Hepatocyte (in vitro differentiated cells): ENCODE results near the gene SRPK2. TPM values are rescaled to one million over a fixed set of nuclear protein-coding genes. Genes with fewer than 3 reads are reported as not detected.

ENCODE experiments used
- DNase-seq: peaks from one replicate; pipeline ENCODE4 v3.0.0-alpha.2; 2016; ENCODE audit warnings: low spot score
- H2AFZ ChIP-seq: fragments of 200-600 bp; sonication (generic); 2 replicates; pipeline ENCODE4 v1.6.0; 2016; ENCODE audit warnings: antibody characterized with exemption, mild to moderate bottlenecking
- H3K27ac ChIP-seq: fragments of 200-600 bp; sonication (generic); 2 replicates; pipeline ENCODE4 v1.5.1; 2016; ENCODE audit warnings: mild to moderate bottlenecking
- H3K27me3 ChIP-seq: fragments of 200-600 bp; sonication (generic); 2 replicates; pipeline ENCODE4 v1.6.1; 2016
- H3K36me3 ChIP-seq: fragments of 200-600 bp; sonication (generic); replicated peaks from 2 replicates; pipeline ENCODE4 v1.5.1; 2016; ENCODE audit warnings: low read depth; ENCODE audit not compliant: insufficient read depth
- H3K4me1 ChIP-seq: fragments of 200-600 bp; sonication (generic); 2 replicates; pipeline ENCODE4 v1.5.1; 2016; ENCODE audit warnings: mild to moderate bottlenecking, moderate library complexity; ENCODE audit not compliant: insufficient read depth
- H3K4me2 ChIP-seq: fragments of 200-600 bp; sonication (generic); 2 replicates; pipeline ENCODE4 v1.6.0; 2016
- H3K4me3 ChIP-seq: fragments of 200-600 bp; sonication (generic); 2 replicates; pipeline ENCODE4 v1.5.1; 2016; ENCODE audit warnings: mild to moderate bottlenecking
- H3K79me2 ChIP-seq: fragments of 200-600 bp; sonication (generic); 2 replicates; pipeline ENCODE4 v1.6.0; 2017; ENCODE audit warnings: mild to moderate bottlenecking
- H3K9me2 ChIP-seq: fragments of 200-600 bp; sonication (generic); replicated peaks from 2 replicates; pipeline ENCODE4 v1.6.0; 2017; ENCODE audit warnings: mild to moderate bottlenecking; ENCODE audit not compliant: insufficient read depth
- H3K9me3 ChIP-seq: fragments of 200-600 bp; sonication (generic); 2 replicates; pipeline ENCODE4 v1.5.1; 2016; ENCODE audit warnings: low read depth, mild to moderate bottlenecking
- H4K20me1 ChIP-seq: fragments of 200-600 bp; sonication (generic); 2 replicates; pipeline ENCODE4 v1.6.0; 2016; ENCODE audit warnings: mild to moderate bottlenecking; ENCODE audit not compliant: insufficient read depth, poor library complexity, severe bottlenecking
- EZH2 ChIP-seq: fragments of 200-600 bp; sonication (generic); IDR thresholded peaks from 2 replicates; pipeline ENCODE4 v1.6.1; 2016; ENCODE audit warnings: antibody characterized with exemption, mild to moderate bottlenecking, borderline replicate concordance
- EZH2phosphoT487 ChIP-seq: fragments of 200-600 bp; sonication (generic); IDR thresholded peaks from one replicate; pipeline ENCODE4 v1.6.1; 2018; ENCODE audit warnings: antibody characterized with exemption, mild to moderate bottlenecking, low read depth, moderate library complexity; ENCODE audit not compliant: unreplicated experiment, severe bottlenecking
- WGBS: methylation state at CpG from one replicate; pipeline ENCODE4 v1.1.6; 2016; ENCODE audit warnings: low lambda C conversion rate; ENCODE audit errors: missing lambda C conversion rate; 5-methylcytosine and 5-hydroxymethylcytosine counted together
- polyA plus RNA-seq: library from polyadenylated mRNA; unstranded; fragments of >200 nt; fragmentation: Nextera tagmentation; extraction: Ambion mirVana; gene quantifications from 2 replicates; pipeline ENCODE4 v1.2.1, GENCODE V29; 2016
- total RNA-seq: library from RNA; depleted of rRNA; stranded (reverse); fragments of >200 nt; gene quantifications from 2 replicates; pipeline ENCODE4 v1.2.3, GENCODE V29; 2014
- TF ChIP-seq, protein P1 (sequence below): fragments of 200-600 bp; sonication (generic); IDR thresholded peaks from 2 replicates; pipeline ENCODE4 v1.5.1; 2016; ENCODE audit warnings: antibody characterized with exemption, mild to moderate bottlenecking; ENCODE audit not compliant: poor library complexity

SRPK2 gene
- total and polyA plus RNA-seq, 2 experiments from 2014 or later = 41.4 to 46.1 TPM

DNA sequence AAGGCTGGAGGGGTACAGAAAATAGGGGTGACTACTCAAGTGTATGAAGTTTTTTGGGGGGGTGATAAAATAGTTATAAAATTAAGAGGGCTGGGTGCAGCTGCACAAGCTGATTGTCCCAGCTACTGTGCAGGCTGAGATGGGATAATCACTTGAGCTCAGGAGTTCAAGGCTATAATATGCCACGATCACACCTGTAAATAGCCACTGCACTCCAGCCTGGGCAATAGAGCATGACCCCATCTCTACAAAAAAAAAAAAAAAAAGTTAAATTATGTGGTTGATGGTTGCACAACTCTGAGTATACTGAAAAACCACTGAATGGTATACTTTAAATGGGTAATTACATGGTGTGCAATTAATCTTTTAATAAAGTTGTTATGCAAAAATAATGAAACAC lies 172.9 kb downstream of the SRPK2 start:
- no peaks in the 10 kb centered on the region for H3K4me1 ChIP-seq
- 100% methylated on average over 1 of the region's 1 CpG for WGBS

DNA sequence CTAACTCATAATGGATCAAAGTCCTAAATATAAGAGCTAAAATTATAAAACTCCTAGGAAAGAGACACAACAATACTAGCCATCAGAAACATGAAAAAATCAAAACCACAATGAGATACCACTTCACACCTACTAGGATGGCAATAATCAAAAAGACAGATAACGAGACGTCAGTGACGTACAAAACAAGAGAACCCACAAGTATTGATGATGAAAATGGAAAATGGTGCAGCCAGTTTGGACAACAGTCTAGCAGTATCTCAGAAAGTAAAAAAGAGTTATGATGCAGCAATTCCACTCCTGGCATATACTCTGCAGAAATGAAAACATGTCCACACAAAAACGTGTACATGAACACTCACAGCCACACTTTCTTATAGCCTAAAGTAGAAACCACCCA lies 173.5 kb downstream of the SRPK2 start:
- WGBS = 92% methylated on average over 4 of the region's 4 CpGs
- no peak overlapping the region for H3K4me3 ChIP-seq
- H3K27me3 ChIP-seq = no peaks in the 10 kb centered on the region
- no peaks in the 10 kb centered on the region for H3K4me1 ChIP-seq
- DNase-seq = no peak
- peaks cover 88% of the 10 kb centered on the region for H3K79me2 ChIP-seq
- no peak overlapping the region for H3K4me2 ChIP-seq
- H3K9me3 ChIP-seq = no peaks in the 10 kb centered on the region
- H3K9me2 ChIP-seq = no peaks in the 10 kb centered on the region
- H3K36me3 ChIP-seq = no peaks in the 10 kb centered on the region
- H4K20me1 ChIP-seq = peaks cover 16% of the 10 kb centered on the region
- TF ChIP-seq EZH2 = no peak
- TF ChIP-seq EZH2phosphoT487 = no peak
- TF ChIP-seq, protein P1, sequence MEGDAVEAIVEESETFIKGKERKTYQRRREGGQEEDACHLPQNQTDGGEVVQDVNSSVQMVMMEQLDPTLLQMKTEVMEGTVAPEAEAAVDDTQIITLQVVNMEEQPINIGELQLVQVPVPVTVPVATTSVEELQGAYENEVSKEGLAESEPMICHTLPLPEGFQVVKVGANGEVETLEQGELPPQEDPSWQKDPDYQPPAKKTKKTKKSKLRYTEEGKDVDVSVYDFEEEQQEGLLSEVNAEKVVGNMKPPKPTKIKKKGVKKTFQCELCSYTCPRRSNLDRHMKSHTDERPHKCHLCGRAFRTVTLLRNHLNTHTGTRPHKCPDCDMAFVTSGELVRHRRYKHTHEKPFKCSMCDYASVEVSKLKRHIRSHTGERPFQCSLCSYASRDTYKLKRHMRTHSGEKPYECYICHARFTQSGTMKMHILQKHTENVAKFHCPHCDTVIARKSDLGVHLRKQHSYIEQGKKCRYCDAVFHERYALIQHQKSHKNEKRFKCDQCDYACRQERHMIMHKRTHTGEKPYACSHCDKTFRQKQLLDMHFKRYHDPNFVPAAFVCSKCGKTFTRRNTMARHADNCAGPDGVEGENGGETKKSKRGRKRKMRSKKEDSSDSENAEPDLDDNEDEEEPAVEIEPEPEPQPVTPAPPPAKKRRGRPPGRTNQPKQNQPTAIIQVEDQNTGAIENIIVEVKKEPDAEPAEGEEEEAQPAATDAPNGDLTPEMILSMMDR = no peak
- H2AFZ ChIP-seq = no peak overlapping the region
- no peak overlapping the region for H3K27ac ChIP-seq

More for the DNA sequence above, 172.9 kb downstream of the SRPK2 start:
- Histone ChIP-seq H3K27ac (no peak overlapping the region), H3K79me2 (peaks cover 87% of the 10 kb centered on the region), H3K4me2 (no peak overlapping the region), H3K9me3 (no peaks in the 10 kb centered on the region), H3K27me3 (no peaks in the 10 kb centered on the region), H3K9me2 (no peaks in the 10 kb centered on the region), H3K36me3 (no peaks in the 10 kb centered on the region), H2AFZ (no peak overlapping the region), H4K20me1 (peaks cover 11% of the 10 kb centered on the region), H3K4me3 (no peak overlapping the region)
- DNase-seq = no peak
- no peak for TF ChIP-seq EZH2
- TF ChIP-seq, protein P1 = no peak
- TF ChIP-seq EZH2phosphoT487 = no peak

DNA sequence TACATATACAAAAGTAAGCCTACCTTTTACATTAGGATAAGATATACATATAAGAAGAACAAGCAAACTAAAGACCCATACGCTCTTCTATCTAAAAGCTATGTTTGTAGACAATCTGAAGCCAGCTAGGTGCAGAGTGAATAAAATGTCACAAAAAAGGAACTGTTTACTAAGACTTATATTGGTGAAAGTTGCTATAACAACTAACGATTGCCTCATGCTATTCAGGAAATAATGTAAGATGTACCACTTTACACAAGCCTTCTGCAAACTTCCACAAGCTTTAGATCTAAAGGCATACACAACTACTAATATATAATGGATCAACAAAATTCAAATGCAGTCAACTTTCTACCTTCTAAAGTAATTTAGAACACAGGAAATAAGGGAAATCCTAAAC lies 175.1 kb downstream of the SRPK2 start:
- Histone ChIP-seq H3K4me3 (no peak overlapping the region), H3K9me2 (no peaks in the 10 kb centered on the region), H3K79me2 (peaks cover 98% of the 10 kb centered on the region), H3K4me1 (no peaks in the 10 kb centered on the region), H4K20me1 (peaks cover 17% of the 10 kb centered on the region), H3K4me2 (no peak overlapping the region), H3K27ac (no peak overlapping the region), H3K27me3 (no peaks in the 10 kb centered on the region), H3K36me3 (no peaks in the 10 kb centered on the region), H2AFZ (no peak overlapping the region), H3K9me3 (no peaks in the 10 kb centered on the region)
- DNase-seq = no peak
- TF ChIP-seq EZH2phosphoT487 (no peak), EZH2 (no peak)
- TF ChIP-seq, protein P1 = no peak
- WGBS = 58% methylated on average over 2 of the region's 2 CpGs

DNA sequence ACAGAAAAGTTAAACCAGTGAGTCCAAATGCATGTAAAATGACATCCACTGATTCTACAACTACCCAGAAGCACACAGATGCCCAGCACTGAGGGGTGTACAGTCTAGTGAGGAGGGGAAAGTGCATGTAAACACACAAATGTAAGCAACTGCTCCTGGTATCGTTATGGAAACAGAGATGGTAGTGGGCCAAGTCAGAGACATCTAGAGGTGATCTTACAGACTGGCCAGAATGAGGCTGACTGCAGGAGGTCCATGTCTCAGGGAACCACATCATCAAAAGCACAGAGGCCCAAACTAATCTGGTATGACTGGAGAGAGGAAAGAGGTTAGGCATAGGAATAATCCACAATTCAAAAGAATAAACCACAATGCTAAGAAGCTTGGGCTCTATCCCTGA lies 176.5 kb downstream of the SRPK2 start:
- no peaks in the 10 kb centered on the region for H3K27me3 ChIP-seq
- no peak overlapping the region for H3K4me2 ChIP-seq
- H2AFZ ChIP-seq = no peak overlapping the region
- DNase-seq = no peak
- 84% methylated on average over 1 of the region's 1 CpG for WGBS
- H3K36me3 ChIP-seq = no peaks in the 10 kb centered on the region
- no peak overlapping the region for H3K4me3 ChIP-seq
- TF ChIP-seq, protein P1 = no peak
- TF ChIP-seq EZH2phosphoT487 = no peak
- no peak for TF ChIP-seq EZH2
- H4K20me1 ChIP-seq = peaks cover 12% of the 10 kb centered on the region
- no peaks in the 10 kb centered on the region for H3K9me3 ChIP-seq
- no peak overlapping the region for H3K27ac ChIP-seq
- H3K4me1 ChIP-seq = no peaks in the 10 kb centered on the region
- H3K79me2 ChIP-seq = peaks cover 98% of the 10 kb centered on the region
- no peaks in the 10 kb centered on the region for H3K9me2 ChIP-seq
